Common myeloid progenitor, CD34-positive (primary cell): ENCODE data around the gene ACE.

Source experiments
- CTCF ChIA-PET: fragments of 350-600 bp; sonication (Branson Sonifier 250); formaldehyde crosslinking; loops from one replicate; lab custom pipeline; 2021; ENCODE audit warnings: antibody characterized with exemption; lab: Charles Lee
- POLR2A ChIA-PET: fragments of 350-600 bp; sonication (Branson Sonifier 250); formaldehyde crosslinking; loops from one replicate; lab custom pipeline; 2021; ENCODE audit warnings: antibody characterized with exemption; lab: Charles Lee
- DNase-seq, 3 donors: peaks; one replicate each; pipeline versions ENCODE4 v3.0.0 to v3.0.0-alpha.2; 2013
- H3K27ac ChIP-seq, 2 experiments: 1 replicate in 1 of 2; 2 replicates in 1 of 2; pipeline ENCODE4 v1.7.0; 2013; ENCODE audit warnings: inconsistent platforms in 2 of 2, low read length in 2 of 2, mild to moderate bottlenecking in 2 of 2, low read depth in 1 of 2, moderate library complexity in 1 of 2; ENCODE audit not compliant: severe bottlenecking in 2 of 2, insufficient read depth in 1 of 2, poor library complexity in 1 of 2
- H3K27me3 ChIP-seq, 5 experiments: replicated peaks in 2 of 5; 1 replicate in 3 of 5; 2 replicates in 2 of 5; pipeline versions ENCODE4 v1.6.1 to v1.7.0; 2013; ENCODE audit warnings: low read length in 4 of 5, mild to moderate bottlenecking in 2 of 5, moderate library complexity in 2 of 5, inconsistent platforms in 1 of 5; ENCODE audit not compliant: insufficient read depth in 5 of 5, control insufficient read depth in 4 of 5
- H3K36me3 ChIP-seq, 4 experiments: 1 replicate in 2 of 4; 2 replicates in 2 of 4; pipeline versions ENCODE4 v1.6.1 to v1.7.0; 2013; ENCODE audit warnings: low read length in 3 of 4, control low read depth in 1 of 4, mild to moderate bottlenecking in 1 of 4; ENCODE audit not compliant: control insufficient read depth in 4 of 4, insufficient read depth in 4 of 4
- H3K4me1 ChIP-seq, 4 experiments: 1 replicate in 3 of 4; 2 replicates in 1 of 4; pipeline versions ENCODE4 v1.6.1 to v1.7.1; 2013; ENCODE audit warnings: low read length in 3 of 4, mild to moderate bottlenecking in 3 of 4, control low read depth in 1 of 4, inconsistent platforms in 1 of 4, moderate library complexity in 1 of 4; ENCODE audit not compliant: control insufficient read depth in 4 of 4, insufficient read depth in 4 of 4; ENCODE audit errors: control extremely low read depth in 1 of 4
- H3K4me3 ChIP-seq, 7 experiments: 1 replicate in 4 of 7; 2 replicates in 3 of 7; pipeline versions ENCODE4 v1.5.1 to v1.7.0; 2013; ENCODE audit warnings: mild to moderate bottlenecking in 7 of 7, low read length in 6 of 7, moderate library complexity in 6 of 7, inconsistent platforms in 2 of 7, low read depth in 2 of 7, control low read depth in 1 of 7; ENCODE audit not compliant: insufficient read depth in 4 of 7, control insufficient read depth in 1 of 7; ENCODE audit errors: extremely low read depth in 1 of 7
- H3K9me3 ChIP-seq, 5 experiments: 1 replicate in 4 of 5; 2 replicates in 1 of 5; pipeline versions ENCODE4 v1.6.1 to v1.7.1; 2013; ENCODE audit warnings: low read length in 4 of 5, mild to moderate bottlenecking in 2 of 5, inconsistent platforms in 1 of 5, low read depth in 1 of 5, moderate library complexity in 1 of 5; ENCODE audit not compliant: control insufficient read depth in 4 of 5, insufficient read depth in 2 of 5; ENCODE audit errors: control extremely low read depth in 1 of 5
- WGBS: methylation state at CpG from one replicate; pipeline ENCODE4 v1.1.5; 2013; ENCODE audit not compliant: insufficient coverage; 5-methylcytosine and 5-hydroxymethylcytosine counted together

The ACE gene

DNA sequence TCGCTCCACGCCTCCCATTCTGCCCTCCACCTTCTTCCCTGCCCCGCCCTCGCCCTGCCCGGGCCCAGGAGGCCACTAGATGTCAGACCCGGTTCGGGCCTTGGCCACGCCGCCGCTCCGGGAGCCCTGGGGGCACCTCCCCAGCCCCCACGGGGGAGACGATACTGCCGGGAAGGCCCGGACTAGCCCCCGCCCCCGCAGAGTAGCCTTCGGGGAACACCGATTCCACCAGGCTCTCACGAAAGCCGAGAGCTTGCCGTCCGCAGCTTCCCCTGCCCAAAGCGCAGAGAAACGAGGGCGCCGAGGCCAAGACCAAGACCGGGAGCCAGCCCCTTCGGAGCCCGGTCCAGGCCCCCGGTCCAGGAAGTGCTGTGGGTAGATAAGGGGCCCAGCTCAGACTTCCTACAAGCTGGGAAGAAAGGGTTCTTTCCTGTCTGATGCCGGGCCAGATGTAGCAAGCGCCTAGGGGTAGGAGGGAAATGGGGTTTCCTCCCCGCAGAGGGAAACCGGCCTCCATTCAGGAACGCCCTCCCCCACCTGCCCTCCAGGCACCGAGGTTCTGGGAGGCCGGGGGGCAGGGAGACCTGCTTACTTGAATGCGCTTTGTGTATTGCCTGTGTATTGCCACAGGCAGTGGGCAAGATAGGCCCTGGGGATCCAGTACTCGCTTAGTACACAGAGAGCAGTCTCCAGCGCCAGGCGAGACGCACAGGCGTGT is 29.9 kb upstream of the ACE start:
- peaks cover 0 to 76% (median 60%) of the 10 kb centered on the region in 4 experiments for H3K4me1 ChIP-seq
- POLR2A ChIA-PET = interaction anchor here (0.7 to 4.2 kb wide), 6 partner anchors 13 to 175 kb away, joined by 3 to 54 read pairs (median 11); partner anchors contain the start of gene ACE
- 0% methylated on average over 40 of the region's 44 CpGs for WGBS
- no peaks in the 10 kb centered on the region for H3K9me3 ChIP-seq
- peaks cover 0 to 4% (median 0%) of the 10 kb centered on the region in 4 experiments for H3K36me3 ChIP-seq
- H3K27me3 ChIP-seq = no peaks in the 10 kb centered on the region
- DNase-seq = peak; percentile 82 to 94 (median 89)
- H3K4me3 ChIP-seq = peak overlapping the region in 6 of 7 experiments; percentile 4 to 74 (median 64)
- H3K27ac ChIP-seq = peak overlapping the region; percentile 74 to 88
- CTCF ChIA-PET = interaction anchor here (1.7 to 27.9 kb wide), 3 partner anchors 20 to 41 kb away, joined by 4 to 562 read pairs (median 359); partner anchors contain the start of gene ACE

GRCh38 chr17:63447471-63448009 is 29.3 kb upstream of the ACE start:
- Histone ChIP-seq H3K4me1 (peaks cover 0 to 72% (median 59%) of the 10 kb centered on the region in 4 experiments), H3K4me3 (peak overlapping the region in 4 of 7 experiments; percentile 63 to 74 (median 66)), H3K27ac (peak overlapping the region in 1 of 2 experiments; percentile 88), H3K27me3 (no peaks in the 10 kb centered on the region), H3K36me3 (no peaks in the 10 kb centered on the region), H3K9me3 (no peaks in the 10 kb centered on the region)
- ChIA-PET CTCF (interaction anchor here (22.2 to 27.9 kb wide), 2 partner anchors 20 to 31 kb away, joined by 359 to 562 read pairs; partner anchors contain the start of gene ACE), POLR2A (interaction anchor here (1.1 to 4.2 kb wide), 5 partner anchors 14 to 30 kb away, joined by 3 to 54 read pairs (median 15); partner anchors contain the start of gene ACE)
- no peak for DNase-seq
- 0% methylated on average over 5 of the region's 12 CpGs for WGBS

- no peak for DNase-seq
- H3K4me1 ChIP-seq = peaks cover 0 to 63% (median 56%) of the 10 kb centered on the region in 4 experiments
- H3K9me3 ChIP-seq = no peaks in the 10 kb centered on the region
- ChIA-PET POLR2A (no interaction called here), CTCF (interaction anchor here (1.0 to 27.9 kb wide), 5 partner anchors 9 to 30 kb away, joined by 3 to 562 read pairs (median 5); partner anchors contain the start of gene ACE)
- no peaks in the 10 kb centered on the region for H3K27me3 ChIP-seq
- H3K27ac ChIP-seq = no peak overlapping the region
- 100% methylated on average over 3 of the region's 3 CpGs for WGBS
- no peak overlapping the region for H3K4me3 ChIP-seq
- no peaks in the 10 kb centered on the region for H3K36me3 ChIP-seq
Observed at GRCh38 chr17:63448655-63449054, 28.2 kb upstream of the ACE start.

GRCh38 chr17:63450551-63450950 is 26.3 kb upstream of the ACE start:
- ChIA-PET POLR2A (interaction anchor here (0.8 to 1.1 kb wide), 2 partner anchors 9 to 19 kb away, joined by 3 to 4 read pairs; no protein-coding TSS in a partner anchor), CTCF (interaction anchor here (1.0 to 22.2 kb wide), 5 partner anchors 9 to 39 kb away, joined by 3 to 359 read pairs (median 6); partner anchors contain the start of gene ACE)
- H3K9me3 ChIP-seq = no peaks in the 10 kb centered on the region
- H3K36me3 ChIP-seq = no peaks in the 10 kb centered on the region
- H3K27me3 ChIP-seq = no peaks in the 10 kb centered on the region
- peak in 2 of 3 donors; percentile 77 to 80 for DNase-seq
- no peak overlapping the region for H3K27ac ChIP-seq
- H3K4me3 ChIP-seq = peak overlapping the region in 1 of 7 experiments; percentile 23
- peaks cover 0 to 65% (median 55%) of the 10 kb centered on the region in 4 experiments for H3K4me1 ChIP-seq
- WGBS = 3% methylated on average over 11 of the region's 11 CpGs

DNA sequence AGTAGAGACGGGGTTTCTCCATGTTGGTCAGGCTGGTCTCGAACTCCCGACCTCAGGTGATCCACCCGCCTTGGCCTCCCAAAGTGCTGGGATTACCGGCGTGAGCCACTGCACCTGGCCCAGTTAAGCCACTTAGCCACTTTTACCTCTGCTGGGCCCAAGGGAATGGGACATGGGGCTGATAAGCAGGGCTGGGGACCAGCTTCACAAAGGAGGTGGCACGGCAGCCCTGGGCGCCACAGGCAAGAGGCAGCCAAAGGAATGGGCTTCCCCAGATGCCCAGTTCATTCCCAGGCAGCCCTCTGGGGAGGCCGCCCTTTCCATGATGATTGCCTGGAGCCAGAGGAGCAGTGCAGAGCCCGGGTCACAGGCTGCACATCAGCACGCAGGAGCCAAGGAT is 25.7 kb upstream of the ACE start:
- CTCF ChIA-PET = interaction anchor here (1.0 to 22.2 kb wide), 5 partner anchors 10 to 40 kb away, joined by 3 to 359 read pairs (median 6); partner anchors contain the start of gene ACE
- Histone ChIP-seq H3K4me3 (no peak overlapping the region), H3K36me3 (no peaks in the 10 kb centered on the region), H3K9me3 (no peaks in the 10 kb centered on the region), H3K27ac (no peak overlapping the region), H3K4me1 (peaks cover 0 to 60% (median 51%) of the 10 kb centered on the region in 4 experiments), H3K27me3 (no peaks in the 10 kb centered on the region)
- 100% methylated on average over 7 of the region's 11 CpGs for WGBS
- no peak for DNase-seq
- POLR2A ChIA-PET = interaction anchor here (0.8 kb wide), 1 partner anchor 8 kb away, joined by 3 read pairs; no protein-coding TSS in a partner anchor

DNA sequence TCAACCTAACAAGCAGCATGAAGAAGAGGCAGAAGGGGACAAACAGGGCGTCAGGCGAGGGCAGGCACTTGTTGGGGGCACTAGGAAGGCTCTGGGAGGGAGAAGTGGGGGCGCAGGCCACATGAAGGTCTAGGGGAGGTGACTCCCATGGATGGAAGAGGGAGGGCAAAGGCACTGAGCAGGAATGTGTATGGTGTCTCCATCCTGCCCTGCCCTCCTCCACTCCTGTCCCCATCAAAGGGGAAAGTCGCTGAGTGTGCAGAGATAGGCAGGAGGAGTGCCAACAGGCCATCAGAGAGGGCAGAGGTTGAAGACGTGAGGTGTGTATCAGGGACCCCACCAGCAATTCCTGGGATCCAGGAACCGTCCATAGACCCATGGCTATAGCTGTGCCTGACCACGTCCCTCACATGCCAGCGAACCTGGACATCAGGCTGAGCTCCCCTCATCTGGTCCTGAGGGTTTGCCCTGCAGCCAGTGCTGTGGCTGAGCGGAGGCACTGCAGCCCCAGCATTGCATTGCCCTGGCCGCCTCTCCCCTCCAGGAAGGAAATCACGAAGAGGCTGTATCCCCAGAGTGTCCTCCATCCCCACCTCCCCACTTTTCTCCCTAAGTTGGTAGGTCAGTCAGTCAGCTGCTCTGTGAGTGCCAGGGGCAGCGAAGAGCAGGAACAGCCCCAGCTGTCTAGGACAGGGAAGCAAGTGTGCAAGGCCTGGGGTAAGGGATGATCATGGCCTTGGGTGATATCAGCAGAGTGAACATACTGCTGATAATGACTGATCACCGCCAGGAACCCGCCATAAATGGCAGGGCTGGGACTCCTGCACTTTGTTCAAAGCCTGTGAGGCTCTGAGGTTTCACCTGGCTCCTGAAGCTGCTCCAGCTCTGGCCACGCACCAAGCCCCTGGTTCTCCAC is 24.6 kb upstream of the ACE start:
- ChIA-PET POLR2A (no interaction called here), CTCF (interaction anchor here (0.7 to 6.9 kb wide), 7 partner anchors 9 to 35 kb away, joined by 3 to 53 read pairs (median 6); partner anchors contain the start of gene ACE)
- no peaks in the 10 kb centered on the region for H3K27me3 ChIP-seq
- WGBS = 94% methylated on average over 14 of the region's 15 CpGs
- H3K4me3 ChIP-seq = no peak overlapping the region
- H3K27ac ChIP-seq = no peak overlapping the region
- no peaks in the 10 kb centered on the region for H3K9me3 ChIP-seq
- H3K36me3 ChIP-seq = no peaks in the 10 kb centered on the region
- DNase-seq = no peak
- H3K4me1 ChIP-seq = peaks cover 0 to 49% (median 39%) of the 10 kb centered on the region in 4 experiments
